HG02973 (cell line): ENCODE measurements around the gene CPEB4.

ENCODE experiments used
- ATAC-seq: cut with Tn5 transposase; IDR thresholded peaks from one replicate; pipeline ENCODE4 v1.9.1; 2021; ENCODE audit warnings: moderate library complexity; ENCODE audit not compliant: unreplicated experiment

The CPEB4 gene

GRCh38 chr5:173971681-173972345, 83.7 kb downstream of the CPEB4 start:
- no peak for ATAC-seq

- ATAC-seq: no peak
Observed at GRCh38 chr5:173972607-173972924, 84.4 kb downstream of the CPEB4 start.

- peak; percentile 69 for ATAC-seq
Observed at GRCh38 chr5:173972925-173973615, 84.9 kb downstream of the CPEB4 start.

GRCh38 chr5:173973616-173973969, 85.4 kb downstream of the CPEB4 start:
- peak; percentile 25 for ATAC-seq

- no peak for ATAC-seq
Observed at GRCh38 chr5:173974688-173975239, 86.6 kb downstream of the CPEB4 start.

GRCh38 chr5:173981185-173981761, 93.1 kb downstream of the CPEB4 start:
- no peak for ATAC-seq

GRCh38 chr5:173984218-173984617, 96.1 kb downstream of the CPEB4 start:
- no peak for ATAC-seq

GRCh38 chr5:173988554-173989431, 100.6 kb downstream of the CPEB4 start, which contains the start of gene C5orf47:
C5orf47 (plus strand) TSS chr5:173989170; CDS start chr5:173989264, 94 bp downstream.
- no peak for ATAC-seq

GRCh38 chr5:173989432-173990082, 101.4 kb downstream of the CPEB4 start:
- no peak for ATAC-seq

GRCh38 chr5:173997331-173997730, 109.2 kb downstream of the CPEB4 start:
- ATAC-seq: no peak

GRCh38 chr5:173998531-173998930, 110.4 kb downstream of the CPEB4 start:
- ATAC-seq: no peak

GRCh38 chr5:174000076-174000475, 111.9 kb downstream of the CPEB4 start:
- no peak for ATAC-seq

GRCh38 chr5:174003795-174004194, 115.6 kb downstream of the CPEB4 start:
- no peak for ATAC-seq

- no peak for ATAC-seq
Observed at GRCh38 chr5:174008922-174009321, 120.8 kb downstream of the CPEB4 start.

GRCh38 chr5:174010365-174010764, 122.2 kb downstream of the CPEB4 start:
- no peak for ATAC-seq

- no peak for ATAC-seq
Observed at GRCh38 chr5:174011441-174011840, 123.3 kb downstream of the CPEB4 start.
